GM23338 (cell line): ENCODE results near the gene AZGP1.

Source experiments
- EZH2 ChIP-seq: fragments of 200-600 bp; sonication (generic); IDR thresholded peaks from one replicate; pipeline ENCODE4 v1.8.0; 2017; ENCODE audit warnings: antibody characterized with exemption, mild to moderate bottlenecking, low read depth; ENCODE audit not compliant: unreplicated experiment
- JUNB ChIP-seq: IDR thresholded peaks from one replicate; pipeline ENCODE4 v1.6.1; 2016; ENCODE audit warnings: antibody characterized with exemption; ENCODE audit not compliant: unreplicated experiment
- POLR2AphosphoS5 ChIP-seq: IDR thresholded peaks from 2 replicates; pipeline ENCODE4 v1.6.1; 2016; ENCODE audit warnings: antibody characterized with exemption, low read depth
- TF ChIP-seq, protein P1 (sequence below), 2 experiments: fragments of 200-600 bp in 1 of 2; sonication (generic) in 1 of 2; conservative IDR thresholded peaks; 2 replicates each; pipeline versions ENCODE4 v1.5.1 to v1.6.1; 2016 to 2017; ENCODE audit warnings: antibody characterized with exemption in 2 of 2, low read depth in 2 of 2, mild to moderate bottlenecking in 2 of 2, moderate library complexity in 1 of 2
- TF ChIP-seq, protein P2 (sequence below): IDR thresholded peaks from one replicate; pipeline ENCODE4 v1.6.1; 2018; ENCODE audit warnings: antibody characterized with exemption; ENCODE audit not compliant: unreplicated experiment
- TF ChIP-seq, protein P3 (sequence below): IDR thresholded peaks from 2 replicates; pipeline ENCODE4 v1.6.1; 2016; ENCODE audit warnings: antibody characterized with exemption

DNA sequence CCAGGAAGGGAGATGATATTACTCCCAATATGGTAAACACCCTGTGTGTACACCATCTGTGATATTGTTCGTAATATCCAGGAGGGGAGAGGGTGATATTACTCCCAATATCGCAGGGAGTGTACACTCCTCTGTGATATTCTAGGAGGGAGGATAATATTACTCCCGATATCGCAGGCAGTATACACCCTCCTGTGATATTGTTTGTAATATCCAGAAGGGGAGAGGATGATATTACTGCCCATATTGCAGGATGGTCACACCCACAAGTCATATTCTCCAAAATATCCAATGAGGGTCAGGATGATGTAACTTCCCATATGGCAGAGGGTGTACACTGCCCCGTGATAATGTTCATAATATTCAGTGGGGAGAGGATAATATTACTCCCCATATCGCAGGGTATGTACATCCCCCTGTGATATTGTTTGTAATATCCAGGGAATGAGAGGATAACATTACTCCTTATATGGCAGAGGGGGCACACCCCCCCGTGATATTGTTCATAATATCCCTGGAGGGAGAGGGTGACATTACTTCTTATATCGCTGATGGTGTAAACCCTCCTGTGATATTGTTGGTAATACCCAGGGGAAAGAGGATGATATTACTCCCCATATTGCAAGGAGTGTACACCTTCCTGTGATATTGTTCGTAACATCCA lies 17.1 kb downstream of the AZGP1 start:
- no peak for TF ChIP-seq POLR2AphosphoS5
- TF ChIP-seq, protein P1, sequence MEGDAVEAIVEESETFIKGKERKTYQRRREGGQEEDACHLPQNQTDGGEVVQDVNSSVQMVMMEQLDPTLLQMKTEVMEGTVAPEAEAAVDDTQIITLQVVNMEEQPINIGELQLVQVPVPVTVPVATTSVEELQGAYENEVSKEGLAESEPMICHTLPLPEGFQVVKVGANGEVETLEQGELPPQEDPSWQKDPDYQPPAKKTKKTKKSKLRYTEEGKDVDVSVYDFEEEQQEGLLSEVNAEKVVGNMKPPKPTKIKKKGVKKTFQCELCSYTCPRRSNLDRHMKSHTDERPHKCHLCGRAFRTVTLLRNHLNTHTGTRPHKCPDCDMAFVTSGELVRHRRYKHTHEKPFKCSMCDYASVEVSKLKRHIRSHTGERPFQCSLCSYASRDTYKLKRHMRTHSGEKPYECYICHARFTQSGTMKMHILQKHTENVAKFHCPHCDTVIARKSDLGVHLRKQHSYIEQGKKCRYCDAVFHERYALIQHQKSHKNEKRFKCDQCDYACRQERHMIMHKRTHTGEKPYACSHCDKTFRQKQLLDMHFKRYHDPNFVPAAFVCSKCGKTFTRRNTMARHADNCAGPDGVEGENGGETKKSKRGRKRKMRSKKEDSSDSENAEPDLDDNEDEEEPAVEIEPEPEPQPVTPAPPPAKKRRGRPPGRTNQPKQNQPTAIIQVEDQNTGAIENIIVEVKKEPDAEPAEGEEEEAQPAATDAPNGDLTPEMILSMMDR (conservative IDR thresholded peaks at IDR 0.05; ENCODE audit: low read depth in 2 of 2) = no peak
- no peak for TF ChIP-seq JUNB
- no peak for TF ChIP-seq EZH2
- TF ChIP-seq, protein P2, sequence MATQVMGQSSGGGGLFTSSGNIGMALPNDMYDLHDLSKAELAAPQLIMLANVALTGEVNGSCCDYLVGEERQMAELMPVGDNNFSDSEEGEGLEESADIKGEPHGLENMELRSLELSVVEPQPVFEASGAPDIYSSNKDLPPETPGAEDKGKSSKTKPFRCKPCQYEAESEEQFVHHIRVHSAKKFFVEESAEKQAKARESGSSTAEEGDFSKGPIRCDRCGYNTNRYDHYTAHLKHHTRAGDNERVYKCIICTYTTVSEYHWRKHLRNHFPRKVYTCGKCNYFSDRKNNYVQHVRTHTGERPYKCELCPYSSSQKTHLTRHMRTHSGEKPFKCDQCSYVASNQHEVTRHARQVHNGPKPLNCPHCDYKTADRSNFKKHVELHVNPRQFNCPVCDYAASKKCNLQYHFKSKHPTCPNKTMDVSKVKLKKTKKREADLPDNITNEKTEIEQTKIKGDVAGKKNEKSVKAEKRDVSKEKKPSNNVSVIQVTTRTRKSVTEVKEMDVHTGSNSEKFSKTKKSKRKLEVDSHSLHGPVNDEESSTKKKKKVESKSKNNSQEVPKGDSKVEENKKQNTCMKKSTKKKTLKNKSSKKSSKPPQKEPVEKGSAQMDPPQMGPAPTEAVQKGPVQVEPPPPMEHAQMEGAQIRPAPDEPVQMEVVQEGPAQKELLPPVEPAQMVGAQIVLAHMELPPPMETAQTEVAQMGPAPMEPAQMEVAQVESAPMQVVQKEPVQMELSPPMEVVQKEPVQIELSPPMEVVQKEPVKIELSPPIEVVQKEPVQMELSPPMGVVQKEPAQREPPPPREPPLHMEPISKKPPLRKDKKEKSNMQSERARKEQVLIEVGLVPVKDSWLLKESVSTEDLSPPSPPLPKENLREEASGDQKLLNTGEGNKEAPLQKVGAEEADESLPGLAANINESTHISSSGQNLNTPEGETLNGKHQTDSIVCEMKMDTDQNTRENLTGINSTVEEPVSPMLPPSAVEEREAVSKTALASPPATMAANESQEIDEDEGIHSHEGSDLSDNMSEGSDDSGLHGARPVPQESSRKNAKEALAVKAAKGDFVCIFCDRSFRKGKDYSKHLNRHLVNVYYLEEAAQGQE = no peak
- TF ChIP-seq, protein P3, sequence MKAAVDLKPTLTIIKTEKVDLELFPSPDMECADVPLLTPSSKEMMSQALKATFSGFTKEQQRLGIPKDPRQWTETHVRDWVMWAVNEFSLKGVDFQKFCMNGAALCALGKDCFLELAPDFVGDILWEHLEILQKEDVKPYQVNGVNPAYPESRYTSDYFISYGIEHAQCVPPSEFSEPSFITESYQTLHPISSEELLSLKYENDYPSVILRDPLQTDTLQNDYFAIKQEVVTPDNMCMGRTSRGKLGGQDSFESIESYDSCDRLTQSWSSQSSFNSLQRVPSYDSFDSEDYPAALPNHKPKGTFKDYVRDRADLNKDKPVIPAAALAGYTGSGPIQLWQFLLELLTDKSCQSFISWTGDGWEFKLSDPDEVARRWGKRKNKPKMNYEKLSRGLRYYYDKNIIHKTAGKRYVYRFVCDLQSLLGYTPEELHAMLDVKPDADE = no peak
